K562 (cell line): ENCODE results near the gene RUNX1. TPM values are rescaled to one million over a fixed set of nuclear protein-coding genes. Genes with fewer than 3 reads are reported as not detected.

Experiments
- C11orf30 ChIP-seq: fragments of 450-650 bp; IDR thresholded peaks from 2 replicates; pipeline ENCODE4 v1.6.1; 2016; ENCODE audit warnings: low read depth, mild to moderate bottlenecking
- PTBP1 ChIP-seq: fragments of 200-400 bp; formaldehyde crosslinking; IDR thresholded peaks from 2 replicates; pipeline ENCODE4 v1.6.1; 2017; ENCODE audit warnings: low read depth, low read length
- SMAD4 ChIP-seq: fragments of 250-450 bp; sonication (Bioruptor Pico); conservative IDR thresholded peaks from 2 replicates; pipeline ENCODE4 v1.8.0; 2021; ENCODE audit warnings: inconsistent platforms, mild to moderate bottlenecking, moderate library complexity
- ZNF165 ChIP-seq: fragments of 250-450 bp; sonication (Bioruptor Pico); IDR thresholded peaks from 2 replicates; pipeline ENCODE4 v1.4.0; 2020; ENCODE audit warnings: borderline replicate concordance
- ZNF197 ChIP-seq: fragments of 200-800 bp; sonication (Bioruptor generic); IDR thresholded peaks from 2 replicates; pipeline ENCODE4 v1.6.1; 2016; ENCODE audit warnings: low read depth, missing genetic modification characterization, missing compliant biosample characterization
- ZNF77 ChIP-seq: fragments of 250-450 bp; sonication (Bioruptor Pico); IDR thresholded peaks from 2 replicates; pipeline ENCODE4 v1.5.0; 2020
- ZSCAN32 ChIP-seq: fragments of 450-650 bp; formaldehyde crosslinking; IDR thresholded peaks from 2 replicates; pipeline ENCODE4 v1.4.0; 2020; ENCODE audit warnings: mild to moderate bottlenecking, moderate library complexity
- polyA plus RNA-seq, 8 experiments: library from polyadenylated mRNA; depleted of rRNA in 4 of 8; stranded (reverse) in 5 of 8; unstranded in 3 of 8; fragments of >200 nt; fragmentation: Nextera tagmentation in 2 of 8; fragmentation: Illumina TruSeq in 1 of 8; extraction: Ambion mirVana in 2 of 8; extraction: Trizol in 1 of 8; gene quantifications; 2 replicates each; pipeline versions ENCODE4 v1.2.1 to v1.2.3, GENCODE V29; 2011 to 2014; ENCODE audit warnings: inconsistent platforms in 1 of 8, missing spikeins in 1 of 8
- total RNA-seq, 7 experiments: library from RNA; depleted of rRNA in 6 of 7; stranded (reverse); fragments of >200 nt in 6 of 7; fragmentation: Illumina TruSeq in 2 of 7; extraction: Trizol in 2 of 7; gene quantifications; 2 replicates each; pipeline versions ENCODE4 v1.2.1 to v1.2.3, GENCODE V29; 2011 to 2021; ENCODE audit warnings: low replicate concordance in 1 of 7
- TF ChIP-seq, protein P1 (sequence below): fragments of 450-650 bp; IDR thresholded peaks from 2 replicates; pipeline ENCODE4 v1.6.1; 2017; ENCODE audit warnings: mild to moderate bottlenecking, moderate library complexity
- TF ChIP-seq, protein P2 (sequence below): fragments of 250-450 bp; sonication (Bioruptor Pico); IDR thresholded peaks from 2 replicates; pipeline ENCODE4 v1.5.0; 2021; ENCODE audit warnings: mild to moderate bottlenecking, moderate library complexity

The RUNX1 gene
- total and polyA plus RNA-seq, 9 of the 15 experiments (the other 6 are each of a cell fraction or from before 2014, with no cell fraction given): 2.2 to 68.6 (median 17.8) TPM

DNA sequence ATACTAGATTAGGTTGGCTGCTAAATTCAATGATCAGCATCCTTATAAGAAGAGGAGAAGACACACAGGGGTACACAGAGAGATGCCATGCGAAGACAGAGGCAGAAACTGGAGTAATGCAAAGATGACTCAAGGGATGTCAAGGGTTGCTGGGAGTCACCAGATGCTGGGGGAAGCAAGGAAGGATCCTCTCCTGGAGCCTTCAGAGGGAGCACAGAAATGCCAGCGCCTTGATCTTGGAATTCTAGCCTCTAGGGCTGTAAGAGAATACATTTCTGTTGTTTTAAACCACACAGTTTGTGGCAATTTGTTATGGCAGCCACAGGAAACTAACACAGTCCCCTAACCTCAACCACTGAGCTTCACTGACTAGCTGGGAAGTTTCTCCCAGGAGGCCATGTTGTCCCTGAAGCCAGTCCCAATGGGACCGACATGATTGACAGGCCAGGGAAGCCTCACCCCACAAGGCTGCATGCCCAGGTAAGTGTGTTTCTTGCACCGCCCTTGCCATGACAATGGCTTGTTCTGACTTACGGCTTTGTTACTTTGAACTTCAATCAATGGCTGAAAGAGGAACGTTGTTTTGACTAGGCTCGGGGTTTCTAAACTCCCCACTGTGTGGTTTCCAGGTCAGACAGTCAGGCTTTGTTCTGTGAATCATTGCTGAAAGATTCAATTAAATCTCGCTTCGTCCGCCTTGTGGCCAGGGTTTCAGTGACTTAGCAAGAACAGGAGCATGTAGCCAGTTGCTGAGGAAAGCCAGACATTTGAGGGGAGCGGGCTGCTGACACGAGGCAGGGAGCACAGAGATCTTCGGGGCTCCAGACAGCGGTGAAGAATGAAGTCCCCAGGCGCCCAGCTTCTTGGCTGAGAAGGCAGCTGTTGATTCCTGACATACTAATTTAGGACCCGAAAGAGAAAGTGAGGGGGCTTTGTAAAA, 62.3 kb downstream of the RUNX1 start (continued):
- TF ChIP-seq, protein P1, sequence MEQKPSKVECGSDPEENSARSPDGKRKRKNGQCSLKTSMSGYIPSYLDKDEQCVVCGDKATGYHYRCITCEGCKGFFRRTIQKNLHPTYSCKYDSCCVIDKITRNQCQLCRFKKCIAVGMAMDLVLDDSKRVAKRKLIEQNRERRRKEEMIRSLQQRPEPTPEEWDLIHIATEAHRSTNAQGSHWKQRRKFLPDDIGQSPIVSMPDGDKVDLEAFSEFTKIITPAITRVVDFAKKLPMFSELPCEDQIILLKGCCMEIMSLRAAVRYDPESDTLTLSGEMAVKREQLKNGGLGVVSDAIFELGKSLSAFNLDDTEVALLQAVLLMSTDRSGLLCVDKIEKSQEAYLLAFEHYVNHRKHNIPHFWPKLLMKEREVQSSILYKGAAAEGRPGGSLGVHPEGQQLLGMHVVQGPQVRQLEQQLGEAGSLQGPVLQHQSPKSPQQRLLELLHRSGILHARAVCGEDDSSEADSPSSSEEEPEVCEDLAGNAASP: no peak
- TF ChIP-seq ZSCAN32 (no peak), ZNF77 (no peak), SMAD4 (peak; percentile 68), ZNF197 (CRISPR knock-in tag) (no peak), PTBP1 (no peak), C11orf30 (peak; percentile 23; the same call in 1 of the 2 replicates), ZNF165 (no peak)
- TF ChIP-seq, protein P2, sequence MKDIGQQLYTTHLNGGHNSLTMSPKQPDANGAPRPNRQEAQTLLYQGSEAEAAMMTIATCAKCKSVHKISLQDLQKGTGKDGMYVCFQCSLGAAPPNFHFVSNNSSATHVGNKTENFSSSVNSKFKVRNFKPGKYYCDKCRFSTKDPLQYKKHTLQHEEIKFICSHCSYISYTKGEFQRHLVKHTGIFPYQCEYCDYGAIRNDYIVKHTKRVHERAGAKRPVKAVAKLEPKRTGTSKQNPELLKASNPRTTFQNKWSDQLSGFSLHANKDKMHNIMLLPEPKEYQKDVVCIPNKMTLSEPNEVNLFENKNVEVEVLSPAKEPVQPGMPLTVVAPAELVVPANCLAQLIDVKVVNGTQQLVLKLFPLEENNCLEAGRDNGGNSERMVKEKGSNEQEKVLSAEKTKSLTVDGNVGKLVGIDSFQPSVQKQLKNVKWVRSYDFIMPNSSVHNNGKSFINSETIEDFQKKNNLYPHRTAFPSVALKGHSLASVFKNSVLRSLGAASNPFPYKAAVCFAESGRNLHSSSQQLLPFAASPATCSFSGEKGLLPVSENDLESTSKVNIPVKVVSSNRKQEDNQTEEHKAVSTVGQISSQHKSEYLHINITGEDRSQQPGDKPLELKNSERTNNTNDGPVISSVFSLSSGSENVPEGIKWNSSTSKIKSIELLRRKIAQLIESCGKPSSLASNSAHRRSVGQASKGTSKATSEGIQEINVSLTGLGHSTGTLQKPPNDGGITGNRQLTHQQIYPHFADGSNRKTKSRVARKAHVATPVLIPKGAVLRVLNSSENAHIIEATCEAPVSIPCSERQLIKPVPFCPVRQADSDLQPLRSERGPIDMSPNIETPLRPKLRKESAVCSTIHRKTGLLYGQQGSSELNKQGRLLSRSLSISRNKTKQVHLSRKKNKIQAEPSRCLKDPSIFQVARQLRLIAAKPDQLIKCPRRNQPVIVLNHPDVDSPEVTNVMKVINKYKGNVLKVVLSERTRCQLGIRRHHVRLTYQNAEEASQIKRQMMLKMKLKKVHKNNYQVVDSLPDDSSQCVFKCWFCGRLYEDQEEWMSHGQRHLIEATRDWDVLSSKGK (CRISPR knock-in tag): no peak
- TF ChIP-seq, all 486 proteins: peak for 18
